Smooth muscle cell (in vitro differentiated cells): ENCODE measurements around the gene IL7R. TPM values are rescaled to one million over a fixed set of nuclear protein-coding genes. Genes with fewer than 3 reads are reported as not detected.

ENCODE experiments used
- DNase-seq: peaks from one replicate; lab custom pipeline; 2025; ENCODE audit not compliant: unreplicated experiment; lab: John Stamatoyannopoulos, UW
- H2AFZ ChIP-seq: fragments of 200-600 bp; sonication (generic); 2 replicates; pipeline ENCODE4 v1.6.0; 2016; ENCODE audit warnings: antibody characterized with exemption, low read depth, mild to moderate bottlenecking
- H3F3A ChIP-seq: fragments of 200-600 bp; sonication (generic); 2 replicates; pipeline ENCODE4 v1.6.0; 2017; ENCODE audit warnings: antibody characterized with exemption, low read depth
- H3K27ac ChIP-seq: fragments of 200-600 bp; sonication (generic); 2 replicates; pipeline ENCODE4 v1.5.1; 2016; ENCODE audit warnings: low read depth, mild to moderate bottlenecking
- H3K27me3 ChIP-seq: fragments of 200-600 bp; sonication (generic); 2 replicates; pipeline ENCODE4 v1.6.1; 2016; ENCODE audit warnings: low read depth, mild to moderate bottlenecking
- H3K36me3 ChIP-seq: fragments of 200-600 bp; sonication (generic); 2 replicates; pipeline ENCODE4 v1.5.1; 2016; ENCODE audit warnings: low read depth
- H3K4me1 ChIP-seq: fragments of 200-600 bp; sonication (generic); 2 replicates; pipeline ENCODE4 v1.5.1; 2016; ENCODE audit warnings: low read depth
- H3K4me2 ChIP-seq: fragments of 200-600 bp; sonication (generic); 2 replicates; pipeline ENCODE4 v1.6.0; 2016; ENCODE audit warnings: mild to moderate bottlenecking
- H3K4me3 ChIP-seq: fragments of 200-600 bp; sonication (generic); 2 replicates; pipeline ENCODE4 v1.5.1; 2016; ENCODE audit warnings: mild to moderate bottlenecking
- H3K79me2 ChIP-seq: fragments of 200-600 bp; sonication (generic); 2 replicates; pipeline ENCODE4 v1.6.0; 2016; ENCODE audit warnings: low read depth, mild to moderate bottlenecking
- H3K9ac ChIP-seq: fragments of 200-600 bp; sonication (generic); 2 replicates; pipeline ENCODE4 v1.6.0; 2016; ENCODE audit warnings: low read depth
- H3K9me3 ChIP-seq: fragments of 200-600 bp; sonication (generic); replicated peaks from 2 replicates; pipeline ENCODE4 v1.5.1; 2016; ENCODE audit warnings: low read depth
- H4K20me1 ChIP-seq: fragments of 200-600 bp; sonication (generic); 2 replicates; pipeline ENCODE4 v1.6.0; 2016; ENCODE audit warnings: low read depth
- WGBS: methylation state at CpG from one replicate; pipeline ENCODE4 v1.1.7; 2016; ENCODE audit warnings: low lambda C conversion rate; 5-methylcytosine and 5-hydroxymethylcytosine counted together
- polyA plus RNA-seq: library from polyadenylated mRNA; unstranded; fragments of >200 nt; fragmentation: Nextera tagmentation; extraction: Ambion mirVana; gene quantifications from 2 replicates; pipeline ENCODE4 v1.2.1, GENCODE V29; 2016
- total RNA-seq: library from RNA; depleted of rRNA; stranded (reverse); fragments of >200 nt; gene quantifications from 2 replicates; pipeline ENCODE4 v1.2.3, GENCODE V29; 2014
- TF ChIP-seq, protein P1 (sequence below): fragments of 200-600 bp; sonication (generic); IDR thresholded peaks from 2 replicates; pipeline ENCODE4 v1.5.1; 2017; ENCODE audit warnings: borderline replicate concordance, mild to moderate bottlenecking, antibody characterized with exemption; ENCODE audit not compliant: insufficient read depth, poor library complexity, severe bottlenecking

IL7R gene
- total and polyA plus RNA-seq, 2 experiments from 2014 or later, result 4.4 to 15.9 TPM

- H3K27me3 ChIP-seq, result no peaks in the 10 kb centered on the region
- TF ChIP-seq, protein P1, sequence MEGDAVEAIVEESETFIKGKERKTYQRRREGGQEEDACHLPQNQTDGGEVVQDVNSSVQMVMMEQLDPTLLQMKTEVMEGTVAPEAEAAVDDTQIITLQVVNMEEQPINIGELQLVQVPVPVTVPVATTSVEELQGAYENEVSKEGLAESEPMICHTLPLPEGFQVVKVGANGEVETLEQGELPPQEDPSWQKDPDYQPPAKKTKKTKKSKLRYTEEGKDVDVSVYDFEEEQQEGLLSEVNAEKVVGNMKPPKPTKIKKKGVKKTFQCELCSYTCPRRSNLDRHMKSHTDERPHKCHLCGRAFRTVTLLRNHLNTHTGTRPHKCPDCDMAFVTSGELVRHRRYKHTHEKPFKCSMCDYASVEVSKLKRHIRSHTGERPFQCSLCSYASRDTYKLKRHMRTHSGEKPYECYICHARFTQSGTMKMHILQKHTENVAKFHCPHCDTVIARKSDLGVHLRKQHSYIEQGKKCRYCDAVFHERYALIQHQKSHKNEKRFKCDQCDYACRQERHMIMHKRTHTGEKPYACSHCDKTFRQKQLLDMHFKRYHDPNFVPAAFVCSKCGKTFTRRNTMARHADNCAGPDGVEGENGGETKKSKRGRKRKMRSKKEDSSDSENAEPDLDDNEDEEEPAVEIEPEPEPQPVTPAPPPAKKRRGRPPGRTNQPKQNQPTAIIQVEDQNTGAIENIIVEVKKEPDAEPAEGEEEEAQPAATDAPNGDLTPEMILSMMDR, result no peak
- H3K36me3 ChIP-seq, result no peaks in the 10 kb centered on the region
- H3K4me1 ChIP-seq, result no peaks in the 10 kb centered on the region
- H3K79me2 ChIP-seq, result no peaks in the 10 kb centered on the region
- no peak for DNase-seq
- 93% methylated on average over 6 of the region's 6 CpGs for WGBS
- H3K4me2 ChIP-seq, result no peak overlapping the region
- H2AFZ ChIP-seq, result no peak overlapping the region
- H3K9ac ChIP-seq, result no peak overlapping the region
- H3K4me3 ChIP-seq, result no peak overlapping the region
- H3K27ac ChIP-seq, result no peak overlapping the region
- H3K9me3 ChIP-seq, result no peaks in the 10 kb centered on the region
- no peaks in the 10 kb centered on the region for H4K20me1 ChIP-seq
- H3F3A ChIP-seq, result no peaks in the 10 kb centered on the region
Measured at GRCh38 chr5:35903631-35904203, 47.0 kb downstream of the IL7R start.

- DNase-seq, result no peak
- Histone ChIP-seq H3K9me3 (no peaks in the 10 kb centered on the region), H2AFZ (no peak overlapping the region), H3K79me2 (no peaks in the 10 kb centered on the region), H3K4me1 (no peaks in the 10 kb centered on the region), H3K9ac (no peak overlapping the region), H3F3A (no peaks in the 10 kb centered on the region), H3K4me2 (no peak overlapping the region), H4K20me1 (no peaks in the 10 kb centered on the region), H3K36me3 (no peaks in the 10 kb centered on the region), H3K4me3 (no peak overlapping the region), H3K27me3 (no peaks in the 10 kb centered on the region), H3K27ac (no peak overlapping the region)
- WGBS, result 90% methylated on average over 11 of the region's 11 CpGs
- TF ChIP-seq, protein P1, result no peak
Measured at GRCh38 chr5:35904443-35905132, 47.9 kb downstream of the IL7R start.

GRCh38 chr5:35908228-35908627, 51.5 kb downstream of the IL7R start:
- DNase-seq, result no peak
- peak overlapping the region; percentile 34 for H2AFZ ChIP-seq
- no peaks in the 10 kb centered on the region for H3F3A ChIP-seq

More at GRCh38 chr5:35908228-35908627, 51.5 kb downstream of the IL7R start:
- Histone ChIP-seq H3K9ac (no peak overlapping the region), H3K36me3 (no peaks in the 10 kb centered on the region), H3K27me3 (no peaks in the 10 kb centered on the region), H3K4me1 (no peaks in the 10 kb centered on the region), H3K4me2 (no peak overlapping the region), H3K79me2 (no peaks in the 10 kb centered on the region), H4K20me1 (no peaks in the 10 kb centered on the region), H3K9me3 (no peaks in the 10 kb centered on the region), H3K4me3 (no peak overlapping the region), H3K27ac (no peak overlapping the region)
- 63% methylated on average over 1 of the region's 1 CpG for WGBS
- TF ChIP-seq, protein P1, result no peak
